Liver (tissue), 9 donors: ENCODE measurements around the gene OR6K3. TPM values are rescaled to one million over a fixed set of nuclear protein-coding genes. Genes with fewer than 3 reads are reported as not detected.

Experiments
- DNase-seq: peaks from one replicate; pipeline ENCODE4 v3.0.0-alpha.2; 2017; ENCODE audit warnings: low spot score
- H3K27ac ChIP-seq, 2 donors: one replicate each; pipeline ENCODE4 v1.7.0; 2013; ENCODE audit warnings: inconsistent platforms in 2 of 2, low read length in 2 of 2, control low read depth in 1 of 2, low read depth in 1 of 2, mild to moderate bottlenecking in 1 of 2
- H3K27me3 ChIP-seq, 4 donors: one replicate each; pipeline versions ENCODE4 v1.6.1 to v1.7.0; 2013; ENCODE audit warnings: low read length in 3 of 4, inconsistent platforms in 1 of 4, mild to moderate bottlenecking in 1 of 4, moderate library complexity in 1 of 4; ENCODE audit not compliant: control insufficient read depth in 4 of 4, insufficient read depth in 4 of 4
- H3K36me3 ChIP-seq, 4 donors: one replicate each; pipeline versions ENCODE4 v1.6.1 to v1.7.0; 2013; ENCODE audit warnings: low read length in 3 of 4, mild to moderate bottlenecking in 3 of 4, low read depth in 1 of 4, moderate library complexity in 1 of 4; ENCODE audit not compliant: control insufficient read depth in 4 of 4, insufficient read depth in 3 of 4
- H3K4me1 ChIP-seq, 4 donors: one replicate each; pipeline versions ENCODE4 v1.6.1 to v1.7.0; 2013; ENCODE audit warnings: low read length in 3 of 4, mild to moderate bottlenecking in 3 of 4, moderate library complexity in 1 of 4; ENCODE audit not compliant: control insufficient read depth in 4 of 4, insufficient read depth in 4 of 4
- H3K4me3 ChIP-seq, 3 donors: one replicate each; pipeline versions ENCODE4 v1.6.1 to v1.7.0; 2013; ENCODE audit warnings: low read length in 3 of 3, control low read depth in 1 of 3, low read depth in 1 of 3, mild to moderate bottlenecking in 1 of 3
- H3K9ac ChIP-seq, 2 donors: one replicate each; pipeline ENCODE4 v1.7.0; 2013; ENCODE audit warnings: low read length in 2 of 2, mild to moderate bottlenecking in 2 of 2, moderate library complexity in 2 of 2, control low read depth in 1 of 2, low read depth in 1 of 2
- H3K9me3 ChIP-seq, 4 donors: one replicate each; pipeline versions ENCODE4 v1.6.1 to v1.7.0; 2013; ENCODE audit warnings: low read length in 3 of 4; ENCODE audit not compliant: control insufficient read depth in 4 of 4
- ATF3 ChIP-seq: IDR thresholded peaks from 2 replicates; pipeline ENCODE4 v1.6.1; 2016; ENCODE audit warnings: antibody characterized with exemption
- CTCF ChIP-seq: fragments of 150-350 bp; IDR thresholded peaks from 2 replicates; pipeline ENCODE4 v1.5.1; 2017; ENCODE audit warnings: improper control_type of control experiment, low read depth, low read length; ENCODE audit not compliant: missing input control
- EGR1 ChIP-seq, 2 donors: IDR thresholded peaks; 2 replicates each; pipeline ENCODE4 v1.6.1; 2016 to 2018; ENCODE audit warnings: antibody characterized with exemption in 2 of 2, low read depth in 2 of 2
- FOXA1 ChIP-seq: IDR thresholded peaks from 2 replicates; pipeline ENCODE4 v1.6.1; 2016; ENCODE audit warnings: antibody characterized with exemption
- FOXA2 ChIP-seq: IDR thresholded peaks from 2 replicates; pipeline ENCODE4 v1.6.1; 2016; ENCODE audit warnings: antibody characterized with exemption
- GABPA ChIP-seq, 2 donors: IDR thresholded peaks in 1 of 2; conservative IDR thresholded peaks in 1 of 2; 2 replicates each; pipeline ENCODE4 v1.6.1; 2016; ENCODE audit warnings: antibody characterized with exemption in 2 of 2, mild to moderate bottlenecking in 1 of 2, moderate library complexity in 1 of 2
- HNF4A ChIP-seq, 2 donors: conservative IDR thresholded peaks; 2 replicates each; pipeline ENCODE4 v1.6.1; 2016; ENCODE audit warnings: antibody characterized with exemption in 2 of 2, mild to moderate bottlenecking in 2 of 2
- HNF4G ChIP-seq: IDR thresholded peaks from 2 replicates; pipeline ENCODE4 v1.6.1; 2016; ENCODE audit warnings: antibody characterized with exemption
- JUND ChIP-seq, 2 donors: IDR thresholded peaks; 2 replicates each; pipeline ENCODE4 v1.6.1; 2016; ENCODE audit warnings: antibody characterized with exemption in 2 of 2
- MAX ChIP-seq: IDR thresholded peaks from 2 replicates; pipeline ENCODE4 v1.6.1; 2016; ENCODE audit warnings: antibody characterized with exemption
- NR2F2 ChIP-seq: IDR thresholded peaks from 2 replicates; pipeline ENCODE4 v1.6.1; 2016; ENCODE audit warnings: antibody characterized with exemption
- RAD21 ChIP-seq, 2 donors: IDR thresholded peaks; 2 replicates each; pipeline ENCODE4 v1.6.1; 2016; ENCODE audit warnings: antibody characterized with exemption in 2 of 2, mild to moderate bottlenecking in 2 of 2
- REST ChIP-seq: IDR thresholded peaks from 2 replicates; pipeline ENCODE4 v1.6.1; 2016; ENCODE audit warnings: antibody characterized with exemption, mild to moderate bottlenecking
- RXRA ChIP-seq, 2 donors: IDR thresholded peaks; 2 replicates each; pipeline ENCODE4 v1.6.1; 2017 to 2018; ENCODE audit warnings: antibody characterized with exemption in 2 of 2, mild to moderate bottlenecking in 1 of 2
- SP1 ChIP-seq: IDR thresholded peaks from 2 replicates; pipeline ENCODE4 v1.6.1; 2018; ENCODE audit warnings: antibody characterized with exemption, mild to moderate bottlenecking
- TAF1 ChIP-seq: conservative IDR thresholded peaks from 2 replicates; pipeline ENCODE4 v1.6.1; 2016; ENCODE audit warnings: antibody characterized with exemption, mild to moderate bottlenecking
- YY1 ChIP-seq: IDR thresholded peaks from 2 replicates; pipeline ENCODE4 v1.6.1; 2016; ENCODE audit warnings: antibody characterized with exemption, mild to moderate bottlenecking
- ZBTB33 ChIP-seq: IDR thresholded peaks from 2 replicates; pipeline ENCODE4 v1.6.1; 2016; ENCODE audit warnings: antibody characterized with exemption
- WGBS: extraction: QIAGEN DNeasy Blood & Tissue Kit; methylation state at CpG from one replicate; pipeline ENCODE4 v1.1.7; 2013; 5-methylcytosine and 5-hydroxymethylcytosine counted together
- polyA plus RNA-seq, 2 donors: library from polyadenylated mRNA; stranded (reverse) in 1 of 2; unstranded in 1 of 2; fragments of 200-250 nt in 1 of 2; fragments of >200 nt in 1 of 2; fragmentation: Nextera tagmentation in 1 of 2; extraction: Ambion mirVana in 1 of 2; gene quantifications; one replicate each; pipeline versions ENCODE4 v1.2.1 to v1.2.3, GENCODE V29; 2013 to 2015
- total RNA-seq, 2 donors: library from RNA; depleted of rRNA; stranded (reverse); fragments of >200 nt; gene quantifications; one replicate each; pipeline ENCODE4 v1.2.3, GENCODE V29; 2014
- donor health status: healthy.
- donor health status: healthy.
- donor health status: healthy.
- donor health status: healthy.
- donor health status: healthy.

OR6K3 gene
- total and polyA plus RNA-seq, 4 donors: 0.19 TPM; not detected in 3

GRCh38 chr1:158711098-158711497 lies 9.4 kb downstream of the OR6K3 start:
- DNase-seq: no peak
- Histone ChIP-seq H3K9me3 (no peaks in the 10 kb centered on the region), H3K27ac (no peak overlapping the region), H3K27me3 (peaks cover 0 to 3% (median 0%) of the 10 kb centered on the region in 4 donors), H3K4me1 (no peaks in the 10 kb centered on the region), H3K36me3 (no peaks in the 10 kb centered on the region), H3K9ac (no peak overlapping the region), H3K4me3 (no peak overlapping the region)
- 54% methylated on average over 4 of the region's 4 CpGs for WGBS
- TF ChIP-seq ATF3: no peak
- no peak for TF ChIP-seq EGR1 (IDR thresholded peaks at IDR 0.05; ENCODE audit: low read depth in 2 of 2)
- no peak for TF ChIP-seq HNF4G
- TF ChIP-seq MAX: no peak
- TF ChIP-seq REST: no peak
- TF ChIP-seq RAD21 (IDR thresholded peaks at IDR 0.05): no peak
- TF ChIP-seq YY1: no peak
- no peak for TF ChIP-seq RXRA (IDR thresholded peaks at IDR 0.05)
- no peak for TF ChIP-seq NR2F2
- TF ChIP-seq SP1: no peak
- no peak for TF ChIP-seq CTCF
- no peak for TF ChIP-seq ZBTB33
- TF ChIP-seq FOXA1: no peak
- TF ChIP-seq JUND (IDR thresholded peaks at IDR 0.05): no peak
- TF ChIP-seq TAF1: no peak
- no peak for TF ChIP-seq GABPA (IDR thresholded peaks at IDR 0.05 in 1 of 2, conservative IDR thresholded peaks at IDR 0.05 in 1 of 2)
- TF ChIP-seq HNF4A (conservative IDR thresholded peaks at IDR 0.05): no peak
- no peak for TF ChIP-seq FOXA2
